ENCODE data around the gene DHRS11. TPM values are rescaled to one million over a fixed set of nuclear protein-coding genes. Genes with fewer than 3 reads are reported as not detected.

The DHRS11 gene
- total RNA-seq, 1 donor from 2014 or later = 13.4 TPM

- no peak overlapping the region for H3K27ac Mint-ChIP-seq (ENCODE audit: unreplicated experiment)
- peak overlapping the region; percentile 5 for H3K4me3 Mint-ChIP-seq (ENCODE audit: unreplicated experiment)
- TF ChIP-seq CTCF (IDR thresholded peaks at IDR 0.05; ENCODE audit: partially characterized antibody, unreplicated experiment) = no peak
- H3K4me1 Mint-ChIP-seq (ENCODE audit: low read depth, unreplicated experiment) = peaks cover 6% of the 10 kb centered on the region
- no peaks in the 10 kb centered on the region for H3K27me3 Mint-ChIP-seq (ENCODE audit: unreplicated experiment)
- no peak for DNase-seq
- no peaks in the 10 kb centered on the region for H3K36me3 Mint-ChIP-seq (ENCODE audit: unreplicated experiment)
- peaks cover 1% of the 10 kb centered on the region for H3K9me3 Mint-ChIP-seq (ENCODE audit: unreplicated experiment)
Observed at GRCh38 chr17:36608280-36608679, 16.6 kb downstream of the DHRS11 start.

GRCh38 chr17:36608794-36609497 is 17.3 kb downstream of the DHRS11 start:
- Mint-ChIP-seq H3K9me3 (ENCODE audit: unreplicated experiment) (peaks cover 3% of the 10 kb centered on the region), H3K27ac (ENCODE audit: unreplicated experiment) (no peak overlapping the region)
- TF ChIP-seq CTCF (IDR thresholded peaks at IDR 0.05; ENCODE audit: partially characterized antibody, unreplicated experiment) = peak; percentile 43

GRCh38 chr17:36609498-36609862 is 17.8 kb downstream of the DHRS11 start:
- H3K9me3 Mint-ChIP-seq (ENCODE audit: unreplicated experiment) = peaks cover 3% of the 10 kb centered on the region
- no peak overlapping the region for H3K27ac Mint-ChIP-seq (ENCODE audit: unreplicated experiment)
- peaks cover 4% of the 10 kb centered on the region for H3K4me1 Mint-ChIP-seq (ENCODE audit: low read depth, unreplicated experiment)
- TF ChIP-seq CTCF (IDR thresholded peaks at IDR 0.05; ENCODE audit: partially characterized antibody, unreplicated experiment) = no peak
- DNase-seq = no peak
- H3K4me3 Mint-ChIP-seq (ENCODE audit: unreplicated experiment) = no peak overlapping the region
- no peaks in the 10 kb centered on the region for H3K36me3 Mint-ChIP-seq (ENCODE audit: unreplicated experiment)
- peaks cover 6% of the 10 kb centered on the region for H3K27me3 Mint-ChIP-seq (ENCODE audit: unreplicated experiment)

More at GRCh38 chr17:36608794-36609497, 17.3 kb downstream of the DHRS11 start:
- Mint-ChIP-seq H3K4me3 (ENCODE audit: unreplicated experiment) (no peak overlapping the region), H3K27me3 (ENCODE audit: unreplicated experiment) (peaks cover 4% of the 10 kb centered on the region), H3K4me1 (ENCODE audit: low read depth, unreplicated experiment) (peaks cover 6% of the 10 kb centered on the region), H3K36me3 (ENCODE audit: unreplicated experiment) (no peaks in the 10 kb centered on the region)
- peak; percentile 61 for DNase-seq

- Mint-ChIP-seq H3K27ac (ENCODE audit: unreplicated experiment) (no peak overlapping the region), H3K36me3 (ENCODE audit: unreplicated experiment) (no peaks in the 10 kb centered on the region), H3K4me3 (ENCODE audit: unreplicated experiment) (no peak overlapping the region), H3K27me3 (ENCODE audit: unreplicated experiment) (peaks cover 7% of the 10 kb centered on the region), H3K4me1 (ENCODE audit: low read depth, unreplicated experiment) (peaks cover 6% of the 10 kb centered on the region), H3K9me3 (ENCODE audit: unreplicated experiment) (peaks cover 3% of the 10 kb centered on the region)
- no peak for DNase-seq
- no peak for TF ChIP-seq CTCF (IDR thresholded peaks at IDR 0.05; ENCODE audit: partially characterized antibody, unreplicated experiment)
Observed at GRCh38 chr17:36610474-36610873, 18.8 kb downstream of the DHRS11 start.

GRCh38 chr17:36611345-36612072 is 19.8 kb downstream of the DHRS11 start:
- Mint-ChIP-seq H3K27ac (ENCODE audit: unreplicated experiment) (no peak overlapping the region), H3K9me3 (ENCODE audit: unreplicated experiment) (peaks cover 3% of the 10 kb centered on the region), H3K36me3 (ENCODE audit: unreplicated experiment) (no peaks in the 10 kb centered on the region), H3K4me3 (ENCODE audit: unreplicated experiment) (no peak overlapping the region), H3K27me3 (ENCODE audit: unreplicated experiment) (peaks cover 7% of the 10 kb centered on the region), H3K4me1 (ENCODE audit: low read depth, unreplicated experiment) (peaks cover 6% of the 10 kb centered on the region)
- DNase-seq = no peak
- no peak for TF ChIP-seq CTCF (IDR thresholded peaks at IDR 0.05; ENCODE audit: partially characterized antibody, unreplicated experiment)

All from glutamatergic neuron (in vitro differentiated cells).